H9 (cell line): ENCODE data around the gene FTO. TPM values are rescaled to one million over a fixed set of nuclear protein-coding genes. Genes with fewer than 3 reads are reported as not detected.

ENCODE experiments used
- DNase-seq: peaks from one replicate; pipeline ENCODE4 v3.0.0-alpha.2; 2017
- H2AFZ ChIP-seq: one replicate; pipeline ENCODE4 v1.6.1; 2013; ENCODE audit warnings: mild to moderate bottlenecking, low read length, control low read depth, moderate library complexity
- H2AK5ac ChIP-seq: 2 replicates; pipeline ENCODE4 v1.6.1; 2013; ENCODE audit warnings: low read length, control low read depth, mixed read lengths; ENCODE audit not compliant: insufficient read length
- H2BK120ac ChIP-seq: one replicate; pipeline ENCODE4 v1.6.1; 2013; ENCODE audit warnings: low read depth, mild to moderate bottlenecking, low read length, control low read depth, inconsistent platforms; ENCODE audit not compliant: poor library complexity, severe bottlenecking
- H2BK12ac ChIP-seq: 2 replicates; pipeline ENCODE4 v1.6.1; 2013; ENCODE audit warnings: low read length, control low read depth, mixed read lengths, low read depth; ENCODE audit not compliant: insufficient read length
- H2BK15ac ChIP-seq: 2 replicates; pipeline ENCODE4 v1.6.1; 2013; ENCODE audit warnings: low read depth, low read length, control low read depth
- H2BK20ac ChIP-seq: one replicate; pipeline ENCODE4 v1.6.1; 2013; ENCODE audit warnings: low read depth, mild to moderate bottlenecking, low read length, control low read depth, inconsistent platforms; ENCODE audit not compliant: poor library complexity, severe bottlenecking
- H2BK5ac ChIP-seq: 2 replicates; pipeline ENCODE4 v1.6.1; 2013; ENCODE audit warnings: low read length, control low read depth, mixed read lengths; ENCODE audit not compliant: insufficient read length
- H3K14ac ChIP-seq: 2 replicates; pipeline ENCODE4 v1.6.1; 2013; ENCODE audit warnings: low read length, control low read depth; ENCODE audit not compliant: insufficient read depth
- H3K18ac ChIP-seq: 2 replicates; pipeline ENCODE4 v1.6.1; 2013; ENCODE audit warnings: low read depth, mild to moderate bottlenecking, mixed read lengths, low read length, control low read depth; ENCODE audit not compliant: insufficient read length
- H3K23ac ChIP-seq: 2 replicates; pipeline ENCODE4 v1.6.1; 2013; ENCODE audit warnings: low read length, control low read depth, mixed read lengths, low read depth; ENCODE audit not compliant: insufficient read length
- H3K23me2 ChIP-seq: 2 replicates; pipeline ENCODE4 v1.6.1; 2013; ENCODE audit warnings: low read depth, mild to moderate bottlenecking, mixed read lengths, low read length, control low read depth; ENCODE audit not compliant: insufficient read length, poor library complexity, severe bottlenecking
- H3K27ac ChIP-seq: 2 replicates; pipeline ENCODE4 v1.5.1; 2013; ENCODE audit warnings: low read length, control low read depth, mixed read lengths, low read depth; ENCODE audit not compliant: insufficient read length
- H3K27me3 ChIP-seq: 2 replicates; pipeline ENCODE4 v1.6.1; 2013; ENCODE audit warnings: low read length, control low read depth, inconsistent platforms; ENCODE audit not compliant: insufficient read depth
- H3K4ac ChIP-seq: 2 replicates; pipeline ENCODE4 v1.6.1; 2013; ENCODE audit warnings: low read depth, mild to moderate bottlenecking, control low read depth, inconsistent platforms, low read length, moderate library complexity
- H3K4me1 ChIP-seq: 2 replicates; pipeline ENCODE4 v1.6.1; 2013; ENCODE audit warnings: low read length, control low read depth, inconsistent platforms; ENCODE audit not compliant: insufficient read depth
- H3K4me2 ChIP-seq: 2 replicates; pipeline ENCODE4 v1.6.1; 2013; ENCODE audit warnings: low read length, control low read depth, mixed read lengths; ENCODE audit not compliant: insufficient read length, insufficient read depth
- H3K56ac ChIP-seq: 2 replicates; pipeline ENCODE4 v1.6.1; 2013; ENCODE audit warnings: low read depth, mild to moderate bottlenecking, mixed read lengths, low read length, control low read depth; ENCODE audit not compliant: insufficient read length
- H3K79me1 ChIP-seq: 2 replicates; pipeline ENCODE4 v1.6.1; 2013; ENCODE audit warnings: low read depth, mild to moderate bottlenecking, moderate library complexity, low read length, control low read depth, inconsistent platforms; ENCODE audit not compliant: insufficient read depth, poor library complexity, severe bottlenecking
- H3K79me2 ChIP-seq: 2 replicates; pipeline ENCODE4 v1.6.1; 2013; ENCODE audit warnings: low read length, control low read depth, inconsistent platforms; ENCODE audit not compliant: insufficient read depth
- H3K9ac ChIP-seq: 2 replicates; pipeline ENCODE4 v1.6.1; 2013; ENCODE audit warnings: low read length, control low read depth, mixed read lengths; ENCODE audit not compliant: insufficient read length; ENCODE audit errors: extremely low read depth
- H3K9me3 ChIP-seq: one replicate; pipeline ENCODE4 v1.6.1; 2013; ENCODE audit warnings: low read depth, low read length, inconsistent platforms; ENCODE audit not compliant: control insufficient read depth
- H3T11ph ChIP-seq: one replicate; pipeline ENCODE4 v1.6.1; 2013; ENCODE audit warnings: mild to moderate bottlenecking, low read length, control low read depth, inconsistent platforms
- H4K20me1 ChIP-seq: one replicate; pipeline ENCODE4 v1.6.1; 2013; ENCODE audit not compliant: control insufficient read depth, insufficient read length, insufficient read depth
- H4K5ac ChIP-seq: 2 replicates; pipeline ENCODE4 v1.6.1; 2013; ENCODE audit warnings: low read depth, mild to moderate bottlenecking, mixed read lengths, low read length, control low read depth; ENCODE audit not compliant: insufficient read length
- H4K8ac ChIP-seq: replicated peaks from 2 replicates; pipeline ENCODE4 v1.6.1; 2013; ENCODE audit warnings: low read length, control low read depth, mixed read lengths, low read depth; ENCODE audit not compliant: insufficient read length
- H4K91ac ChIP-seq: 2 replicates; pipeline ENCODE4 v1.6.1; 2013; ENCODE audit warnings: low read depth, mild to moderate bottlenecking, moderate library complexity, mixed read lengths, low read length, control low read depth; ENCODE audit not compliant: insufficient read length
- H3K27ac Mint-ChIP-seq, 3 experiments: 2 replicates in 2 of 3; 3 replicates in 1 of 3; pipeline ENCODE4 v1.8.0; 2020 to 2021; ENCODE audit warnings: mixed read lengths in 3 of 3, mild to moderate bottlenecking in 1 of 3, moderate library complexity in 1 of 3
- H3K27me3 Mint-ChIP-seq: 2 replicates; pipeline ENCODE4 v1.8.0; 2021; ENCODE audit warnings: low read depth, mild to moderate bottlenecking, moderate library complexity, mixed read lengths
- H3K36me3 Mint-ChIP-seq, 3 experiments: 2 replicates in 2 of 3; 3 replicates in 1 of 3; pipeline ENCODE4 v1.8.0; 2020 to 2021; ENCODE audit warnings: low read depth in 3 of 3, mixed read lengths in 3 of 3; ENCODE audit not compliant: insufficient read depth in 1 of 3
- H3K4me1 Mint-ChIP-seq, 2 experiments: 2 replicates each; pipeline ENCODE4 v1.8.0; 2020; ENCODE audit warnings: mixed read lengths in 2 of 2
- H3K4me3 Mint-ChIP-seq, 2 experiments: 2 replicates in 1 of 2; 3 replicates in 1 of 2; pipeline ENCODE4 v1.8.0; 2020 to 2021; ENCODE audit warnings: mild to moderate bottlenecking in 2 of 2, mixed read lengths in 2 of 2, moderate library complexity in 1 of 2
- H3K9me3 Mint-ChIP-seq, 2 experiments: 2 replicates in 1 of 2; 3 replicates in 1 of 2; pipeline ENCODE4 v1.8.0; 2020; ENCODE audit warnings: mild to moderate bottlenecking in 2 of 2, mixed read lengths in 2 of 2, moderate library complexity in 1 of 2
- WGBS: extraction: QIAGEN DNeasy Blood & Tissue Kit; methylation state at CpG from one replicate; pipeline ENCODE4 v1.1.7; 2013; ENCODE audit warnings: missing lambda C conversion rate, low lambda C conversion rate, mixed read lengths; ENCODE audit not compliant: insufficient read length; ENCODE audit errors: extremely low coverage; 5-methylcytosine and 5-hydroxymethylcytosine counted together
- total RNA-seq: library from RNA; stranded (reverse); gene quantifications from 2 replicates; pipeline ENCODE4 v1.2.1, GENCODE V29; 2021
- TF ChIP-seq, protein P1 (sequence below): fragments of 200-600 bp; sonication (generic); conservative IDR thresholded peaks from 3 replicates; pipeline ENCODE4 v1.8.0; 2021; ENCODE audit warnings: antibody characterized with exemption, mild to moderate bottlenecking

Gene FTO
- total RNA-seq, 1 experiment from 2014 or later: 67.9 TPM

DNA sequence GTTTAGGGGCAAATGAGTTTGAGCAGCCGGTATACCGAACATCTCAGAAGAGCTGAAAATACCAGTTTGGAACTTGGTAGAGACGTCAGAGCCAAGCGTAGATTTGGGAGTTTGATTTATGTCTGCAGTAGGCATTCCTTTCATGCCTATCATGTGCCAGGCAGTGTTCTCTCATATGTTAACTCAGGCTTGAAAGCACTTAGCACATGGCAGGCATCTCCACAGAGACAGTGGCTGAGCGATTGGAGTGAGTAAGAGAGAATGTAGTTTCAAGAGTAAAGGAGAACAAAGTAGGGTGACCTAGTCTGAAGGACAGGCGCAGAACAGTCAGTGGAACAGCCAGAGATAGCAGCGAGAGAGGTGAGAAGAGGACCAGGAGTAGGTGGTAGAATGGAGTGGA lies 207.0 kb downstream of the FTO start:
- H3K23me2 ChIP-seq: no peaks in the 10 kb centered on the region
- no peak overlapping the region for H2BK20ac ChIP-seq
- H3K9ac ChIP-seq: no peak overlapping the region
- no peaks in the 10 kb centered on the region for H3K9me3 ChIP-seq
- H3K14ac ChIP-seq: no peak overlapping the region
- no peak overlapping the region for H3K23ac ChIP-seq
- no peak overlapping the region for H3K27ac Mint-ChIP-seq
- H3K27me3 ChIP-seq: no peaks in the 10 kb centered on the region
- H3K79me1 ChIP-seq: no peaks in the 10 kb centered on the region
- H3K56ac ChIP-seq: no peak overlapping the region
- no peak overlapping the region for H3T11ph ChIP-seq
- no peak overlapping the region for H3K4ac ChIP-seq
- H3K27me3 Mint-ChIP-seq: no peaks in the 10 kb centered on the region
- no CpG with 5 or more reads among the region's 7 CpGs for WGBS
- H2BK5ac ChIP-seq: no peak overlapping the region
- no peak overlapping the region for H3K4me2 ChIP-seq
- H2BK12ac ChIP-seq: no peak overlapping the region
- no peak overlapping the region for H4K8ac ChIP-seq
- H3K9me3 Mint-ChIP-seq: no peaks in the 10 kb centered on the region
- no peak overlapping the region for H2BK15ac ChIP-seq
- H3K36me3 Mint-ChIP-seq: no peaks in the 10 kb centered on the region
- no peak overlapping the region for H2AK5ac ChIP-seq
- no peak overlapping the region for H3K4me3 Mint-ChIP-seq
- peaks cover 23 to 30% of the 10 kb centered on the region in 2 experiments for H3K4me1 Mint-ChIP-seq
- TF ChIP-seq, protein P1, sequence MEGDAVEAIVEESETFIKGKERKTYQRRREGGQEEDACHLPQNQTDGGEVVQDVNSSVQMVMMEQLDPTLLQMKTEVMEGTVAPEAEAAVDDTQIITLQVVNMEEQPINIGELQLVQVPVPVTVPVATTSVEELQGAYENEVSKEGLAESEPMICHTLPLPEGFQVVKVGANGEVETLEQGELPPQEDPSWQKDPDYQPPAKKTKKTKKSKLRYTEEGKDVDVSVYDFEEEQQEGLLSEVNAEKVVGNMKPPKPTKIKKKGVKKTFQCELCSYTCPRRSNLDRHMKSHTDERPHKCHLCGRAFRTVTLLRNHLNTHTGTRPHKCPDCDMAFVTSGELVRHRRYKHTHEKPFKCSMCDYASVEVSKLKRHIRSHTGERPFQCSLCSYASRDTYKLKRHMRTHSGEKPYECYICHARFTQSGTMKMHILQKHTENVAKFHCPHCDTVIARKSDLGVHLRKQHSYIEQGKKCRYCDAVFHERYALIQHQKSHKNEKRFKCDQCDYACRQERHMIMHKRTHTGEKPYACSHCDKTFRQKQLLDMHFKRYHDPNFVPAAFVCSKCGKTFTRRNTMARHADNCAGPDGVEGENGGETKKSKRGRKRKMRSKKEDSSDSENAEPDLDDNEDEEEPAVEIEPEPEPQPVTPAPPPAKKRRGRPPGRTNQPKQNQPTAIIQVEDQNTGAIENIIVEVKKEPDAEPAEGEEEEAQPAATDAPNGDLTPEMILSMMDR: no peak
- peak overlapping the region; percentile 54 for H3K18ac ChIP-seq
- H3K4me1 ChIP-seq: peaks cover 4% of the 10 kb centered on the region; the same call in 1 of the 2 replicates
- H4K20me1 ChIP-seq: no peaks in the 10 kb centered on the region
- no peak overlapping the region for H4K5ac ChIP-seq
- no peak overlapping the region for H2BK120ac ChIP-seq
- no peak for DNase-seq
- H3K27ac ChIP-seq: no peak overlapping the region
- H3K79me2 ChIP-seq: no peaks in the 10 kb centered on the region
- H2AFZ ChIP-seq: no peak overlapping the region
- H4K91ac ChIP-seq: no peak overlapping the region
